GM12878 (cell line): ENCODE results near the gene CAPZB. TPM values are rescaled to one million over a fixed set of nuclear protein-coding genes. Genes with fewer than 3 reads are reported as not detected.

Experiments
- BACH1 ChIP-seq: fragments of 450-650 bp; IDR thresholded peaks from 2 replicates; pipeline ENCODE4 v1.6.1; 2017; ENCODE audit warnings: mild to moderate bottlenecking, borderline replicate concordance
- BRCA1 ChIP-seq: IDR thresholded peaks from 2 replicates; pipeline ENCODE4 v1.6.1; 2011; ENCODE audit warnings: low read depth, low read length, improper control_type of control experiment
- EED ChIP-seq: sonication (generic); IDR thresholded peaks from 2 replicates; pipeline ENCODE4 v1.6.1; 2016; ENCODE audit warnings: antibody characterized with exemption, low read depth
- EZH2 ChIP-seq: IDR thresholded peaks from 2 replicates; pipeline ENCODE4 v1.6.1; 2012; ENCODE audit warnings: low read depth, mild to moderate bottlenecking, control low read depth, inconsistent platforms, low read length, borderline replicate concordance; ENCODE audit not compliant: control insufficient read depth
- MXI1 ChIP-seq: fragments of 150-350 bp; IDR thresholded peaks from 2 replicates; pipeline ENCODE4 v1.6.1; 2011; ENCODE audit warnings: low read depth, mild to moderate bottlenecking, inconsistent platforms, low read length, improper control_type of control experiment
- NBN ChIP-seq: fragments of 450-650 bp; IDR thresholded peaks from 2 replicates; pipeline ENCODE4 v1.6.1; 2016
- NFYB ChIP-seq: IDR thresholded peaks from 2 replicates; pipeline ENCODE4 v1.6.1; 2011; ENCODE audit warnings: low read depth, mild to moderate bottlenecking, low read length, improper control_type of control experiment, moderate library complexity; ENCODE audit not compliant: insufficient read depth
- PAX5 ChIP-seq: IDR thresholded peaks from 2 replicates; pipeline ENCODE4 v1.6.1; 2011; ENCODE audit warnings: low read depth, low read length, borderline replicate concordance
- PBX3 ChIP-seq: IDR thresholded peaks from 2 replicates; pipeline ENCODE4 v1.6.1; 2011; ENCODE audit warnings: mild to moderate bottlenecking, low read depth, low read length, moderate library complexity; ENCODE audit not compliant: insufficient replicate concordance
- PRDM15 ChIP-seq: fragments of 450-650 bp; formaldehyde crosslinking; IDR thresholded peaks from 2 replicates; pipeline ENCODE4 v1.4.0; 2020; ENCODE audit warnings: mild to moderate bottlenecking, moderate library complexity
- REST ChIP-seq: IDR thresholded peaks from 2 replicates; pipeline ENCODE4 v1.6.1; 2012; ENCODE audit warnings: mild to moderate bottlenecking, low read depth, low read length
- RFX5 ChIP-seq: IDR thresholded peaks from 2 replicates; pipeline ENCODE4 v1.6.1; 2011; ENCODE audit warnings: low read depth, low read length, improper control_type of control experiment
- SMC3 ChIP-seq: IDR thresholded peaks from 2 replicates; pipeline ENCODE4 v1.6.1; 2011; ENCODE audit warnings: low read length, improper control_type of control experiment, borderline replicate concordance
- SPI1 ChIP-seq: IDR thresholded peaks from 2 replicates; pipeline ENCODE4 v1.6.1; 2011; ENCODE audit warnings: low read depth, mild to moderate bottlenecking, low read length, moderate library complexity, borderline replicate concordance; ENCODE audit not compliant: insufficient read depth
- STAT1 ChIP-seq: fragments of 450-650 bp; conservative IDR thresholded peaks from 2 replicates; pipeline ENCODE4 v1.6.1; 2014; ENCODE audit warnings: antibody characterized with exemption, mild to moderate bottlenecking
- TAF1 ChIP-seq: IDR thresholded peaks from 2 replicates; pipeline ENCODE4 v1.6.1; 2011; ENCODE audit warnings: mild to moderate bottlenecking, low read depth, low read length, borderline replicate concordance
- TARDBP ChIP-seq: IDR thresholded peaks from 2 replicates; pipeline ENCODE4 v1.6.1; 2016; ENCODE audit warnings: borderline replicate concordance
- polyA plus RNA-seq, 11 experiments: library from polyadenylated mRNA; depleted of rRNA in 4 of 11; unstranded in 6 of 11; stranded (reverse) in 5 of 11; fragments of >200 nt; fragmentation: Nextera tagmentation in 4 of 11; fragmentation: Illumina TruSeq in 1 of 11; extraction: Ambion mirVana in 4 of 11; extraction: Trizol in 1 of 11; gene quantifications; 1 replicate in 1 of 11; 2 replicates in 10 of 11; pipeline versions ENCODE4 v1.2.1 to v1.2.3, GENCODE V29; 2011 to 2016; ENCODE audit warnings: inconsistent platforms in 2 of 11, missing spikeins in 2 of 11, low read depth in 1 of 11
- total RNA-seq, 4 experiments: library from RNA; depleted of rRNA in 3 of 4; stranded (reverse); fragments of >200 nt in 3 of 4; fragmentation: Illumina TruSeq in 1 of 4; extraction: Trizol in 1 of 4; gene quantifications; 2 replicates each; pipeline versions ENCODE4 v1.2.1 to v1.2.3, GENCODE V29; 2013 to 2021

Gene CAPZB
- total and polyA plus RNA-seq, 10 of the 15 experiments (the other 5 are each of a cell fraction or from before 2014, with no cell fraction given), result 104 to 454 (median 213) TPM

- TF ChIP-seq SPI1 (peak; percentile 47; the same call in 1 of the 2 replicates), BACH1 (no peak), STAT1 (no peak), PBX3 (peak; percentile 84), PAX5 (peak; percentile 75; the same call in 1 of the 2 replicates), BRCA1 (no peak), EED (0 out of 2 replicates have a peak, but pooled peaks have one; percentile 12), NBN (peak; percentile 57; the same call in 1 of the 2 replicates), PRDM15 (CRISPR knock-in tag) (no peak), TAF1 (no peak), RFX5 (no peak), SMC3 (no peak), REST (no peak), NFYB (no peak), MXI1 (no peak), EZH2 (no peak), TARDBP (no peak)
Observed at GRCh38 chr1:19477284-19478249, 7.8 kb downstream of the CAPZB start (continued).
